ENCODE measurements around the gene RMI1. TPM values are rescaled to one million over a fixed set of nuclear protein-coding genes. Genes with fewer than 3 reads are reported as not detected.

Gene RMI1
- total and polyA plus RNA-seq, 2 donors (not counting 3 experiments of a cell fraction or from before 2014, with no cell fraction given): 1.1 to 11.5 TPM

GRCh38 chr9:84001621-84002020 is 21.0 kb downstream of the RMI1 start:
- Histone ChIP-seq H3K36me3 (ENCODE audit: control insufficient read depth in 2 of 2, extremely low read depth in 1 of 2, insufficient read depth in 2 of 2, low read length in 2 of 2) (peaks cover 0 to 12% of the 10 kb centered on the region in 2 experiments), H4K20me1 (replicated peaks; ENCODE audit: control insufficient read depth, extremely low read depth, insufficient read depth, low read length) (no peaks in the 10 kb centered on the region), H3K9ac (replicated peaks; ENCODE audit: extremely low read depth, insufficient read depth, low read length) (no peak overlapping the region), H3K4me3 (replicated peaks in 1 of 3; ENCODE audit: insufficient read depth in 1 of 3, low read depth in 1 of 3, low read length in 3 of 3) (no peak overlapping the region), H3K9me3 (replicated peaks; ENCODE audit: control insufficient read depth, insufficient read depth, low read length) (no peaks in the 10 kb centered on the region), H3K27ac (ENCODE audit: insufficient read depth, low read depth, low read length) (no peak overlapping the region), H3K4me1 (ENCODE audit: control insufficient read depth, extremely low read depth, insufficient read depth, low read length) (no peaks in the 10 kb centered on the region), H3K4me2 (ENCODE audit: insufficient read depth, low read length) (no peak overlapping the region), H2AFZ (ENCODE audit: low read depth, low read length) (no peak overlapping the region), H3K9me1 (replicated peaks; ENCODE audit: control insufficient read depth, extremely low read depth, insufficient read depth, low read length) (no peaks in the 10 kb centered on the region), H3K79me2 (ENCODE audit: control insufficient read depth, insufficient read depth, low read length) (peaks cover 2% of the 10 kb centered on the region), H3K27me3 (ENCODE audit: control insufficient read depth in 2 of 2, insufficient read depth in 2 of 2, low read length in 2 of 2) (no peaks in the 10 kb centered on the region)
- dilution Hi-C loops (cut with MboI; ENCODE audit: extremely low pct_ligation_motif_present, low sequenced_read_pairs): no loop called here
- FAIRE-seq (no peak), DNase-seq (ENCODE audit: low read depth, low spot score) (no peak)
- intact Hi-C loops (cut with micrococcal nuclease): no loop called here
- ChIA-PET POLR2A (no interaction called here), CTCF (interaction anchor here (0.5 to 1.0 kb wide), 2 partner anchors 39 to 55 kb away, joined by 3 read pairs; no protein-coding TSS in a partner anchor)
- no TSS peak for BruUV-seq (replicated peaks)
- TF ChIP-seq POLR2A (IDR thresholded peaks at IDR 0.05; ENCODE audit: low read depth, low read length) (no peak), POLR2AphosphoS5 (IDR thresholded peaks at IDR 0.05; ENCODE audit: insufficient read depth, low read depth, low read length) (no peak), CTCF (IDR thresholded peaks at IDR 0.05; ENCODE audit: extremely low read depth in 1 of 2, insufficient read depth in 1 of 2, low read depth in 1 of 2, low read length in 2 of 2) (no peak), EZH2 (IDR thresholded peaks at IDR 0.05; ENCODE audit: borderline replicate concordance, low read depth, low read length, severe bottlenecking) (no peak), JUN (IDR thresholded peaks at IDR 0.05; ENCODE audit: borderline replicate concordance, insufficient read depth, insufficient read length, low read depth) (no peak), MYC (IDR thresholded peaks at IDR 0.05; ENCODE audit: low read depth, low read length) (no peak), FOS (IDR thresholded peaks at IDR 0.05; ENCODE audit: borderline replicate concordance, insufficient read depth, low read length) (no peak)

All from endothelial cell of umbilical vein (primary cell).